ENCODE results near the gene SLIT3. TPM values are rescaled to one million over a fixed set of nuclear protein-coding genes. Genes with fewer than 3 reads are reported as not detected.

SLIT3 gene
- total and polyA plus RNA-seq, 2 experiments from 2014 or later, result 0.59 to 0.71 TPM

- H3K36me3 Mint-ChIP-seq (ENCODE audit: low read depth), result no peaks in the 10 kb centered on the region
- Histone ChIP-seq H2AFZ (no peak overlapping the region), H3K9me2 (ENCODE audit: insufficient read depth) (no peaks in the 10 kb centered on the region), H3F3A (replicated peaks; ENCODE audit: low read depth) (no peaks in the 10 kb centered on the region), H4K20me1 (replicated peaks; ENCODE audit: insufficient read depth) (no peaks in the 10 kb centered on the region), H3K4me2 (no peak overlapping the region), H3K27ac (ENCODE audit: low read depth) (no peak overlapping the region), H3K4me1 (ENCODE audit: insufficient read depth) (peaks cover 5% of the 10 kb centered on the region; the same call in 1 of the 2 replicates), H3K27me3 (ENCODE audit: insufficient read depth) (no peaks in the 10 kb centered on the region), H3K79me2 (replicated peaks; ENCODE audit: insufficient read depth) (no peaks in the 10 kb centered on the region), H3K4me3 (no peak overlapping the region), H3K36me3 (ENCODE audit: insufficient read depth) (no peaks in the 10 kb centered on the region)
- H3K27me3 Mint-ChIP-seq (ENCODE audit: insufficient read depth, low read depth, poor library complexity), result peaks cover 3% of the 10 kb centered on the region
- ATAC-seq (no peak), DNase-seq (ENCODE audit: low spot score) (no peak)
- TF ChIP-seq ZNF114 (CRISPR knock-in tag; IDR thresholded peaks at IDR 0.05), result no peak
- no peak for TF ChIP-seq ZNF331 (CRISPR knock-in tag; IDR thresholded peaks at IDR 0.05; ENCODE audit: low read depth)
- TF ChIP-seq JUNB (IDR thresholded peaks at IDR 0.05; ENCODE audit: unreplicated experiment), result no peak
- no peak for TF ChIP-seq CTCF (conservative IDR thresholded peaks at IDR 0.05; ENCODE audit: low read depth in 2 of 2)
- TF ChIP-seq STAT1 (IDR thresholded peaks at IDR 0.05; ENCODE audit: unreplicated experiment), result no peak
- no peak for TF ChIP-seq CREB1 (CRISPR knock-in tag; IDR thresholded peaks at IDR 0.05; ENCODE audit: low read depth)
- no peak for TF ChIP-seq EZH2phosphoT487 (IDR thresholded peaks at IDR 0.05; ENCODE audit: unreplicated experiment)
- no peak for TF ChIP-seq POLR2AphosphoS5 (IDR thresholded peaks at IDR 0.05; ENCODE audit: low read depth)
- no peak overlapping the region for H3K27ac Mint-ChIP-seq
- H3K4me1 Mint-ChIP-seq, result peaks cover 4% of the 10 kb centered on the region; the same call in 2 of the 3 replicates
- H3K4me3 Mint-ChIP-seq, result no peak overlapping the region
- H3K9me3 Mint-ChIP-seq, result no peaks in the 10 kb centered on the region
Observed at GRCh38 chr5:169132302-169132660, 168.7 kb downstream of the SLIT3 start.

- Mint-ChIP-seq H3K9me3 (no peaks in the 10 kb centered on the region), H3K36me3 (ENCODE audit: low read depth) (no peaks in the 10 kb centered on the region), H3K4me1 (peaks cover 9% of the 10 kb centered on the region), H3K27me3 (ENCODE audit: insufficient read depth, low read depth, poor library complexity) (peaks cover 3% of the 10 kb centered on the region), H3K4me3 (no peak overlapping the region), H3K27ac (no peak overlapping the region)
- no peak overlapping the region for H3K27ac ChIP-seq (ENCODE audit: low read depth)
- H3F3A ChIP-seq (replicated peaks; ENCODE audit: low read depth), result no peaks in the 10 kb centered on the region
- H3K27me3 ChIP-seq (ENCODE audit: insufficient read depth), result no peaks in the 10 kb centered on the region
- DNase-seq (ENCODE audit: low spot score) (no peak), ATAC-seq (no peak)
- H2AFZ ChIP-seq, result no peak overlapping the region
- no peak overlapping the region for H3K4me3 ChIP-seq
- no peaks in the 10 kb centered on the region for H3K79me2 ChIP-seq (replicated peaks; ENCODE audit: insufficient read depth)
- H3K9me2 ChIP-seq (ENCODE audit: insufficient read depth), result peaks cover under 1% of the 10 kb centered on the region; the same call in 1 of the 2 replicates
- peaks cover 9% of the 10 kb centered on the region; the same call in 1 of the 2 replicates for H3K4me1 ChIP-seq (ENCODE audit: insufficient read depth)
- H3K4me2 ChIP-seq, result no peak overlapping the region
- H4K20me1 ChIP-seq (replicated peaks; ENCODE audit: insufficient read depth), result no peaks in the 10 kb centered on the region
- H3K36me3 ChIP-seq (ENCODE audit: insufficient read depth), result no peaks in the 10 kb centered on the region
- TF ChIP-seq EZH2phosphoT487 (IDR thresholded peaks at IDR 0.05; ENCODE audit: unreplicated experiment) (no peak), CREB1 (CRISPR knock-in tag; IDR thresholded peaks at IDR 0.05; ENCODE audit: low read depth) (no peak), EZH2 (IDR thresholded peaks at IDR 0.05; ENCODE audit: low read depth, unreplicated experiment) (no peak), ETS1 (IDR thresholded peaks at IDR 0.05) (no peak), NANOG (IDR thresholded peaks at IDR 0.05; ENCODE audit: borderline replicate concordance) (no peak), ZNF114 (CRISPR knock-in tag; IDR thresholded peaks at IDR 0.05) (no peak), REST (IDR thresholded peaks at IDR 0.05; ENCODE audit: unreplicated experiment) (no peak), CTCF (conservative IDR thresholded peaks at IDR 0.05; ENCODE audit: low read depth in 2 of 2) (no peak), POLR2AphosphoS5 (IDR thresholded peaks at IDR 0.05; ENCODE audit: low read depth) (no peak), JUNB (IDR thresholded peaks at IDR 0.05; ENCODE audit: unreplicated experiment) (no peak), STAT1 (IDR thresholded peaks at IDR 0.05; ENCODE audit: unreplicated experiment) (no peak)
Observed at GRCh38 chr5:169131616-169132301, 169.2 kb downstream of the SLIT3 start.

All from GM23338 (cell line).